ENCODE measurements around the gene OR7D4.

DNA sequence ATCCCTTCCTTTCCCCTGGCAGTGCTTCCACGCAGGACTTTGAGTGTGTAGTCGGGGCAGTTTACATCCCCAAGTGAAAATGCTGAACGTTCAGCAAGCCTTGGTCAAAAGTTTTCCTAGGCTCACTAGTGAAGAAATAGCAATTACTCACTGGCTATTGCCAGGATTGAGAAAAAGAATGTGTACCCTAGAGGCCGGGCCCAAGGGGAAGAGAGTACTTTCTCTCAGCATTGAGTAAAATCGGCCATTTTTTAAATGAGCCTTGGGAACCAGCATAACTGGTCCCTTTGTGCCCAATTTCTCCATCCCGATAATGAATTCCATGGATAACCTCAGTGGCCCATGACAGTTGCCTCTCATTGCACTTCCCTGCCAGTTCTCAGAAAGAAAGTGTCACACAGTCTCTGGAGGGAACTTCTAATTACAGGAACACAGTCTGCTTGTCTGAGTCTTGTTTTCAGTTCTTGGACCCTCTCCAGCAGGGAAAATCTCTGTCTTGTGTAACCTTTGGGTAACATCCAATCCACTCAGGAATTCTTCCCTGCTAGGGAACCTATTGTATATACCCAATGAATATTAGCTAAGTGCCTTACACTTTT lies 47.9 kb downstream of the OR7D4 start:
- TF ChIP-seq POLR2A (IDR thresholded peaks at IDR 0.05; ENCODE audit: borderline replicate concordance, extremely low read depth, insufficient read depth, insufficient read length), result no peak
- TF ChIP-seq, protein P1, sequence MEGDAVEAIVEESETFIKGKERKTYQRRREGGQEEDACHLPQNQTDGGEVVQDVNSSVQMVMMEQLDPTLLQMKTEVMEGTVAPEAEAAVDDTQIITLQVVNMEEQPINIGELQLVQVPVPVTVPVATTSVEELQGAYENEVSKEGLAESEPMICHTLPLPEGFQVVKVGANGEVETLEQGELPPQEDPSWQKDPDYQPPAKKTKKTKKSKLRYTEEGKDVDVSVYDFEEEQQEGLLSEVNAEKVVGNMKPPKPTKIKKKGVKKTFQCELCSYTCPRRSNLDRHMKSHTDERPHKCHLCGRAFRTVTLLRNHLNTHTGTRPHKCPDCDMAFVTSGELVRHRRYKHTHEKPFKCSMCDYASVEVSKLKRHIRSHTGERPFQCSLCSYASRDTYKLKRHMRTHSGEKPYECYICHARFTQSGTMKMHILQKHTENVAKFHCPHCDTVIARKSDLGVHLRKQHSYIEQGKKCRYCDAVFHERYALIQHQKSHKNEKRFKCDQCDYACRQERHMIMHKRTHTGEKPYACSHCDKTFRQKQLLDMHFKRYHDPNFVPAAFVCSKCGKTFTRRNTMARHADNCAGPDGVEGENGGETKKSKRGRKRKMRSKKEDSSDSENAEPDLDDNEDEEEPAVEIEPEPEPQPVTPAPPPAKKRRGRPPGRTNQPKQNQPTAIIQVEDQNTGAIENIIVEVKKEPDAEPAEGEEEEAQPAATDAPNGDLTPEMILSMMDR (IDR thresholded peaks at IDR 0.05 in 2 of 3, conservative IDR thresholded peaks at IDR 0.05 in 1 of 3; ENCODE audit: borderline replicate concordance in 1 of 3, insufficient read depth in 1 of 3, low read depth in 2 of 3, low read length in 2 of 3), result no peak
- TF ChIP-seq, protein P2, sequence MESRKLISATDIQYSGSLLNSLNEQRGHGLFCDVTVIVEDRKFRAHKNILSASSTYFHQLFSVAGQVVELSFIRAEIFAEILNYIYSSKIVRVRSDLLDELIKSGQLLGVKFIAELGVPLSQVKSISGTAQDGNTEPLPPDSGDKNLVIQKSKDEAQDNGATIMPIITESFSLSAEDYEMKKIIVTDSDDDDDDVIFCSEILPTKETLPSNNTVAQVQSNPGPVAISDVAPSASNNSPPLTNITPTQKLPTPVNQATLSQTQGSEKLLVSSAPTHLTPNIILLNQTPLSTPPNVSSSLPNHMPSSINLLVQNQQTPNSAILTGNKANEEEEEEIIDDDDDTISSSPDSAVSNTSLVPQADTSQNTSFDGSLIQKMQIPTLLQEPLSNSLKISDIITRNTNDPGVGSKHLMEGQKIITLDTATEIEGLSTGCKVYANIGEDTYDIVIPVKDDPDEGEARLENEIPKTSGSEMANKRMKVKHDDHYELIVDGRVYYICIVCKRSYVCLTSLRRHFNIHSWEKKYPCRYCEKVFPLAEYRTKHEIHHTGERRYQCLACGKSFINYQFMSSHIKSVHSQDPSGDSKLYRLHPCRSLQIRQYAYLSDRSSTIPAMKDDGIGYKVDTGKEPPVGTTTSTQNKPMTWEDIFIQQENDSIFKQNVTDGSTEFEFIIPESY (IDR thresholded peaks at IDR 0.05; ENCODE audit: extremely low read depth, insufficient replicate concordance, low read length), result no peak
- no peak for TF ChIP-seq SRF (IDR thresholded peaks at IDR 0.05; ENCODE audit: low read depth)
